NCI-H1048 (cell line): ENCODE results near the gene FAM170A.

Experiments used
- DNase-seq: peaks from one replicate; lab custom pipeline; 2025; lab: John Stamatoyannopoulos, UW

Gene FAM170A

GRCh38 chr5:119629339-119629738 lies at the start of gene FAM170A:
Gene FAM170A, plus strand, starts transcription at chr5:119629558. Its CDS starts 211 bp downstream, at chr5:119629769.
- DNase-seq = no peak

DNA sequence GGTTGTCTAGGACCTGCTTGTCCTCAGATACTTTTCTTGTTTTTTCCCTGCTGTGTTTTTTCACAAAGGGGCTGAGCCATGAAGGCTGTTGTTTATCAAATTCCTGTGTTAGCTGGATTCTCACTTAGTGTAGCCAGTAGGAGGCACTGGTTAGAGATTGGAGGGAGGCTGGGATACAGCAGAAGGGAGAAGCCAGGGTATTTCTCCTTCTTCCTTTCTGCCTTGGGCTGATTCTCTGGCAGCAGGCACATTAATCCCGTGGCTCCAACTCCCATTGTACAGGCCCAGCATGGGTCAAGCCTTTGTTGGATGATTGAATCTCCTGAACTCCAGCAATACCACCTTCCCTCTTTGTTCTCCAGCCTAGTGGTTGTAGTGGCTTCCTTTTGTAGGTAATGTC lies 46.4 kb upstream of the FAM170A start:
- DNase-seq = no peak

DNA sequence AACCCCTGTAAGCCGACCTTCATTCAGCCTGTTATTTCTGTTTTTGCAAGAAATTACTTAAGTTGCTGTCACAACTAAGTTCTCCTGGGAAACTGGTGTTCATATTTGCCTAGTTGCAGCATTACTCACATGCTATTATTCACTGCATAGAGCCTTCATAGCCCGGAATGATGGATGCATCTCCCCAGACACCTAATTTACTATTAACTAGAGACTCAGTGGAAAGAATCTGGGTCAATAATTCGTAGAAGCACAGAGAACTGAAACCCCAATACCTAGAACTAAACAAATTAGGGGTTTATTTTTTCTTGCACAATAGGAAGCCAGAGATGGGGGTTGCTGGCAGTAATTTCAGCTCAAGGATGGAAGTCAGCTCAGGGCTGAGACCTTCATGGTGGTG lies 45.7 kb upstream of the FAM170A start:
- DNase-seq = no peak

DNA sequence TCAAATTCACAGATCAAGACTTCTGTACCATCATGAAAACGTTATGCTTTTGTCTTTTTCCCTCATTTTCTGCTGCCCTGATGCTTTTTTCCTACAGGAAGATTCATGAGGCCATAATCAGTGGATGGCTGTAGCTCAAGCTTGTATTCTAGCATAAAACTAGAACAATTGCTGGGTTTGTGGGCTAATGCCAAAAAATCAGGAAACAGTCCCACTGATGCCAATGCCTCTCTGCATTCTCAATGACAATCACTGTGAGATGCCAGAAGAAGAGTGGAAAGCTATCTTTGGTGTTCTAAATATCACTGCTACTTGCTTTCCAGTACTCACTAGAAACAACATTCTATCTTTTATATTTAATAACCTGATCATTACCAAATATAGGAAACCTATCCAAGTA lies 33.3 kb upstream of the FAM170A start:
- DNase-seq = no peak

- no peak for DNase-seq
Observed at GRCh38 chr5:119597728-119598298, 31.5 kb upstream of the FAM170A start.

GRCh38 chr5:119613937-119614336 lies 15.4 kb upstream of the FAM170A start:
- DNase-seq = no peak

DNA sequence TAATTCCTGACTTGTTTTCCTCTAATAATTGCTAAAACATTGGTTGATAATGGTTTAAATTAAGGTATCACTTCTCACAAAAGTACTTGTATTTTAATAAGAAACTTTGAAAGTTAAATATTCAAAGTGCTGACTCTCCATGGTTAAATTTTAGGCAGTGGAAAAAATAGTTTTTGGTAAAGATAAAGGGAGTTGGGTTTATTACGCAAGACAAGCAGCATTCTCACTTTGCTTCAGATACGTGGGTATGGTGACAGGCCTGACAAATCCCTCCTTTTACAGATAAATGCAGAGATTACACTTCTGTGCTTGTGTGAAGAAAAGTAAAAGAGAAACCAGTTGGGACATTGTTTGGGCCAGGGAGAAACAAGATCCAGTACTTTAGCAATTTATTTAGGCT lies 14.5 kb upstream of the FAM170A start:
- no peak for DNase-seq

- DNase-seq = no peak
Observed at GRCh38 chr5:119626086-119626485, 3.3 kb upstream of the FAM170A start.

DNA sequence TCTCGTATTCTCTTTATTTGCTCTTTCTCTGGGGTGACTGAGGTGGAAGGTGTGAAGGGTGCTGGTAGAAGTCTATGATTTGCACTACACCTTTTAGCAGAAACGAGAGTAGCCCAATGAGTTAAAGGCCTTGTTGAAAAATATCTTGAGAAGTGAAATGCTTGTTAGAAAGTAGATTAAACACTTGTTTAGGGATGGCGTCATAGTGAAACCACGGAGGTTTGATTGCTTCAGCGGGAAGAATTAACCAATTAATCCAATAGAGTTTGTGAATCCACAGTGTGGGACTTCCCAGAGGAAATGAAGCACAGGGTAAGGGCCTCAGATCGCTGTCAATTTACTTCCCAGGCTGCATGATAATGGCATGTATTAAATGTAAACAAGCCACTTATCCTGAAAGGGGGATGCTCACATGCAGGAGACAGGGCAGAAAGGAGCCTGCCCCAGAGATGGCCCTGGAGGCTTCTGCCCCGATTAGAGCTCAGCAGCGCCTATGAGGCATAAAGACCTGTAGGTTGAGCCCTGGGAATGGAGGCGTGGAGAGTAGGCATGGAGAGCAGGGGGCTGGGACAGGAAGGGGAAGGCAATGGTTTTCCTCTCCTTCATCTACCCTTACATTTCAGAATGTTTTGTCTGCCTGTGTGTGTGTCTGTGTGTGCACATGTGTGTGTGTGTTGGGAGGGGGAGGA lies 1.5 kb downstream of the FAM170A start:
- no peak for DNase-seq

DNA sequence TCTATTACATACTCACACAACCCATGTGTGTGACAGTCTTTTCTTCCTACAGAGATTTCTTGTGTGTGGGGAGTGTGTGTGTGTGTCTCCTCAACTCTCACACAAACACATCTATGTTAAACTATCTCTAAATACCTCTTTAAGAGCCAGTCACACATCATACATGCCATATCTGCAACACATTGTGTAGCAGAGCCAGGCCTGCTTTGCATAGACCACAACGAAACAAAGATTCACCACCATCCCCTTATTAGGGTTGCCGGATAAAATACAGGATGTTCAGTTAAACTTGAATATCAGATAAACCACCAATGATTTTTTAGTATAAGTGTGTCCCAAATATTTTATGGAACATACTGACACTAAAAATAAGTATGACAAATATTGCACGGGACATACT lies 2.3 kb downstream of the FAM170A start:
- DNase-seq = no peak

GRCh38 chr5:119651486-119651885 lies 22.1 kb downstream of the FAM170A start:
- no peak for DNase-seq

DNA sequence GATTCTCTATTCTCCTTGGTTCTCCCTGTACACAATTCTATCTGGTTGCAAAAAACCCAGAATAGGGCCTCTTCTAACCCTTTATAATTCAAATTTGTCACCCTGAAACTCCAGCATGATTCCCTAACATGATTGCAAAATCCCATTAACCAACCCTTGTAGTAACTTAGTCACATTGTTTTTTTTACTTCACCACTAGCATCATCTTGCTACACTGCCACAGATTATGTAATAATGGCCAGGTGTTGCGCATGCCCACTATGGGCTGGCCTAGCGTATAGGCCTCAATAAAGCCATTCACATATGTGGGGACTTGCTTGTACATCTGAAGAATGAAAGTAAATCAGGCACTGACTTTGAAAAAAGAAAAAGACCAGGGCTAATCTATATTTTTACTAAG lies 25.7 kb downstream of the FAM170A start:
- DNase-seq = no peak

DNA sequence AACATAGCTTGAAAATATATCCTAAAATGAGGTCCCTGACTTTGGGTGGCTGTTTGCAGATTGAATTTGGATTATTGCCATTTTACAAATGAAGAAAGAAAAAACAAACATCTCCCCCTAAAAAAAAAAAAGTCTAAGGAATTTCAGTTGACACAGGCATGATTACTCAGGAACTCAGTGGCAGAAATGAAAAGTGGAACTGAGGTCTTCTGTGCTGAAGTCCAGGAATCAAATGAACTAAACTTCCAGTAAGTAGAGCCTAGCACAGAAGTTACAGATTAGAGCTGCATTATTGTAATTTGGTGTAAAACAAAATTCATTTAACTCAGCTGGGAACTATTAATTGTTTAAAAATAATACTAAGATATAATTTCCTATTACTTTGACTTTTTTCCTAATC lies 26.7 kb downstream of the FAM170A start:
- no peak for DNase-seq

DNA sequence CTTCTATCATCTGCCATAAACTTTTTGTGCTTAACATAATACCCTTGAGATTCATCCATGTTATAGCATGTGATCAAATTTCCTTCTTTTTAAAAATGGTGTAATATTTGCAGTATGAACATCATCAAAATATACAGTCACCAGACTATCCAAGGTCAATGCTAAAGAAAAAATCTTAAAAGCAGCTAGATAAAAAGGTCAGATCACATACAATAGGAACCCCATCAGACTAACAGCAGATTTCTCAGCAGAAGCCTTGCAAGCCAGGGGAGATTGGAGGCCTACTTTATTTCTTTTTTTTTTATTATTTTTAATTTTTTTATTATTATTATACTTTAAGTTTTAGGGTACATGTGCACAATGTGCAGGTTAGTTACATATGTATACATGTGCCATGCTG lies 37.2 kb downstream of the FAM170A start:
- no peak for DNase-seq

GRCh38 chr5:119678351-119679028 lies 49.1 kb downstream of the FAM170A start:
- DNase-seq = no peak

DNA sequence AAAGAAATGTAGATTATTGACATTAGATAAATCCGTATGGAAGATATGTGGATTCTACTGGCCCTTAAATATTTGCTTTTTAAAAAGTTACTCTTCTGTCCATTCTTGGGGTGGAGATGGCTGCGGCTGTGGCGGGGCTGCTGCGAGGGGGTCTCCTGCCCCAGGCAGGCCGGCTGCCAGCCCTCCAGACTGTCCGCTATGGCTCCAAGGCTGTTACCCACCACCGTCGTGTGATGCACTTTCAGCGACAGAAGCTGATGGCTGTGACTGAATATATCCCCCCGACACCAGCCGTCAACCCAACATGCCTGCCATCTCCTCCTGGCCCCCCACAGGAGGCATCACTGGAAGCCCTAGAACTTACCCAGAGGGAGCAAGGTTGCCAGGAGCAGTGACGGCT lies 50.7 kb downstream of the FAM170A start:
- no peak for DNase-seq

GRCh38 chr5:119681734-119682133 lies 52.4 kb downstream of the FAM170A start:
- no peak for DNase-seq

DNA sequence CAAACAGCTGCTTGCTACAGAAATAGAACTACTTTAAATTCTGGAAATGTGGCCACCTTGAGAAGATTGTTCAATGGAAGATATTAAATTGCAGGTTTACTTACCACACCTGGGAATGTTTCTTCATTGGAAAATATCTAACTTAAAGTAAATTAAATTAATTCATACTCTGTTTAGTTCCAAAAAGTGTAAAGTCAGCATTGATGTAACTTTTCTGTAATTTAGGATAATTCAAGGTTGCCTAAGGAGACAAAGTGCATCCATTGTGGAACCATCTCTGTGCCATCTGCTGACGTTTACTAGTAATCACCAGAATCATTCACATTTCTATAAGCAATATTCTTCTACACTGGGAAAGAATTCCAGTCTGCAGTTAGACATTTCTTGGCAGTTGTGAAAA lies 53.0 kb downstream of the FAM170A start:
- no peak for DNase-seq
